SK-N-SH (cell line): ENCODE measurements around the gene SLC10A2. TPM values are rescaled to one million over a fixed set of nuclear protein-coding genes. Genes with fewer than 3 reads are reported as not detected.

ENCODE experiments used
- CTCF ChIA-PET: fragments of 300-600, 350-600 bp; formaldehyde crosslinking; extraction: SDS; loops from one replicate; lab custom pipeline; 2021; lab: Yijun Ruan, JAX
- POLR2A ChIA-PET: fragments of 350-600 bp; sonication (Branson Sonifier 250); formaldehyde crosslinking; extraction: SDS; loops from one replicate; lab custom pipeline; 2020; ENCODE audit warnings: antibody characterized with exemption, inconsistent platforms; lab: Yijun Ruan, JAX
- DNase-seq: peaks from one replicate; pipeline ENCODE4 v3.0.0; 2012
- H2AFZ ChIP-seq: fragments of 200-600 bp; sonication (generic); 2 replicates; pipeline ENCODE4 v1.8.1; 2016; ENCODE audit warnings: antibody characterized with exemption, mild to moderate bottlenecking, low read depth
- H3F3A ChIP-seq: fragments of 200-600 bp; sonication (generic); replicated peaks from 2 replicates; pipeline ENCODE3; 2016; ENCODE audit warnings: antibody characterized with exemption, mild to moderate bottlenecking; ENCODE audit not compliant: insufficient read depth
- H3K27ac ChIP-seq, 2 experiments: fragments of 200-500 bp in 1 of 2; fragments of 200-600 bp in 1 of 2; sonication (Bioruptor generic) in 1 of 2; sonication (generic), shearing (Covaris generic) in 1 of 2; 2 replicates each; pipeline versions ENCODE4 v1.5.1 to v1.6.1; 2014 to 2016; ENCODE audit warnings: low read depth in 2 of 2, inconsistent platforms in 1 of 2, low read length in 1 of 2, mild to moderate bottlenecking in 1 of 2, mixed read lengths in 1 of 2
- H3K27me3 ChIP-seq: fragments of 200-600 bp; sonication (generic), shearing (Covaris generic); 2 replicates; pipeline ENCODE4 v1.6.1; 2016; ENCODE audit warnings: mixed run types; ENCODE audit not compliant: insufficient read depth
- H3K36me3 ChIP-seq, 2 experiments: fragments of 200-500 bp in 1 of 2; fragments of 200-600 bp in 1 of 2; sonication (Bioruptor generic) in 1 of 2; sonication (generic) in 1 of 2; replicated peaks in 1 of 2; 2 replicates each; pipeline versions ENCODE3 to v1.5.1; 2014 to 2016; ENCODE audit warnings: low read length in 1 of 2, mild to moderate bottlenecking in 1 of 2; ENCODE audit not compliant: insufficient read depth in 2 of 2, control insufficient read depth in 1 of 2
- H3K4me1 ChIP-seq, 2 experiments: fragments of 200-500 bp in 1 of 2; fragments of 200-600 bp in 1 of 2; sonication (Bioruptor generic) in 1 of 2; sonication (generic), shearing (Covaris generic) in 1 of 2; 2 replicates each; pipeline versions ENCODE4 v1.5.1 to v1.6.1; 2014 to 2016; ENCODE audit warnings: low read depth in 1 of 2, low read length in 1 of 2, mixed run types in 1 of 2; ENCODE audit not compliant: insufficient read depth in 2 of 2, control insufficient read depth in 1 of 2
- H3K4me2 ChIP-seq: fragments of 200-600 bp; sonication (generic), shearing (Covaris generic); 2 replicates; pipeline ENCODE4 v1.6.1; 2017; ENCODE audit warnings: mixed run types
- H3K4me3 ChIP-seq, 2 experiments: fragments of 200-500 bp in 1 of 2; fragments of 200-600 bp in 1 of 2; sonication (Bioruptor generic) in 1 of 2; sonication (generic), shearing (Covaris generic) in 1 of 2; 2 replicates each; pipeline versions ENCODE4 v1.5.1 to v1.8.1; 2014 to 2016; ENCODE audit warnings: low read depth in 2 of 2, inconsistent platforms in 1 of 2, low read length in 1 of 2, mild to moderate bottlenecking in 1 of 2, mixed read lengths in 1 of 2, moderate library complexity in 1 of 2
- H3K79me2 ChIP-seq: fragments of 200-600 bp; sonication (generic); 2 replicates; pipeline ENCODE4 v1.8.1; 2017; ENCODE audit warnings: mild to moderate bottlenecking; ENCODE audit not compliant: insufficient read depth
- H3K9ac ChIP-seq: fragments of 200-600 bp; sonication (generic); 2 replicates; pipeline ENCODE4 v1.6.1; 2017; ENCODE audit warnings: mixed run types
- H3K9me2 ChIP-seq: fragments of 200-600 bp; sonication (generic); 2 replicates; pipeline ENCODE4 v1.6.1; 2017; ENCODE audit warnings: mixed run types
- H3K9me3 ChIP-seq: fragments of 200-600 bp; sonication (generic); 2 replicates; pipeline ENCODE4 v1.6.1; 2017; ENCODE audit warnings: mixed run types, mild to moderate bottlenecking, moderate library complexity
- H4K20me1 ChIP-seq: fragments of 200-600 bp; sonication (generic); 2 replicates; pipeline ENCODE4 v1.6.1; 2017; ENCODE audit warnings: mild to moderate bottlenecking, mixed run types; ENCODE audit not compliant: insufficient read depth
- ELF1 ChIP-seq: IDR thresholded peaks from 2 replicates; pipeline ENCODE4 v1.4.0; 2012
- EP300 ChIP-seq, 2 experiments: IDR thresholded peaks; 2 replicates each; pipeline versions ENCODE4 v1.4.0 to v1.6.1; 2012; ENCODE audit warnings: borderline replicate concordance in 1 of 2, low read depth in 1 of 2, low read length in 1 of 2
- FOSL2 ChIP-seq: IDR thresholded peaks from 2 replicates; pipeline ENCODE4 v1.4.0; 2012; ENCODE audit warnings: low read depth, mild to moderate bottlenecking, moderate library complexity, borderline replicate concordance
- FOXJ3 ChIP-seq: sonication (generic); formaldehyde crosslinking; IDR thresholded peaks from 2 replicates; pipeline ENCODE4 v1.5.1; 2020; ENCODE audit warnings: mild to moderate bottlenecking, missing genetic modification reagents
- GABPA ChIP-seq: IDR thresholded peaks from 2 replicates; pipeline ENCODE4 v1.4.0; 2012; ENCODE audit warnings: low read depth, mild to moderate bottlenecking
- GATA2 ChIP-seq: sonication (generic); formaldehyde crosslinking; IDR thresholded peaks from 2 replicates; pipeline ENCODE4 v1.5.0; 2020; ENCODE audit warnings: mild to moderate bottlenecking, missing genetic modification reagents
- IRF3 ChIP-seq: fragments of 150-350 bp; IDR thresholded peaks from 2 replicates; pipeline ENCODE4 v1.6.1; 2016; ENCODE audit warnings: mild to moderate bottlenecking, low read depth, low read length
- JUND ChIP-seq: IDR thresholded peaks from 2 replicates; pipeline ENCODE4 v1.4.0; 2012
- MEF2A ChIP-seq: IDR thresholded peaks from 2 replicates; pipeline ENCODE4 v1.4.0; 2012; ENCODE audit warnings: low read depth, borderline replicate concordance
- NFIC ChIP-seq: IDR thresholded peaks from 2 replicates; pipeline ENCODE4 v1.4.0; 2012; ENCODE audit warnings: borderline replicate concordance
- NRF1 ChIP-seq: IDR thresholded peaks from 2 replicates; pipeline ENCODE4 v1.6.1; 2012; ENCODE audit warnings: low read depth, mild to moderate bottlenecking, low read length
- POLR2AphosphoS5 ChIP-seq: IDR thresholded peaks from 2 replicates; pipeline ENCODE4 v1.6.1; 2012; ENCODE audit warnings: low read depth, low read length
- RAD21 ChIP-seq: IDR thresholded peaks from 2 replicates; pipeline ENCODE4 v1.6.1; 2012; ENCODE audit warnings: mild to moderate bottlenecking, low read length
- SIN3A ChIP-seq: IDR thresholded peaks from 2 replicates; pipeline ENCODE4 v1.6.1; 2012; ENCODE audit warnings: low read depth, mild to moderate bottlenecking, low read length, moderate library complexity, borderline replicate concordance
- SMC3 ChIP-seq: IDR thresholded peaks from 2 replicates; pipeline ENCODE4 v1.6.1; 2012; ENCODE audit warnings: low read depth, low read length, improper control_type of control experiment
- TAF1 ChIP-seq: IDR thresholded peaks from 2 replicates; pipeline ENCODE4 v1.6.1; 2012; ENCODE audit warnings: low read depth, mild to moderate bottlenecking, low read length, moderate library complexity, borderline replicate concordance
- TCF12 ChIP-seq: IDR thresholded peaks from 2 replicates; pipeline ENCODE4 v1.4.0; 2012
- TEAD4 ChIP-seq: IDR thresholded peaks from 2 replicates; pipeline ENCODE4 v1.4.0; 2012; ENCODE audit warnings: mild to moderate bottlenecking, borderline replicate concordance; ENCODE audit not compliant: insufficient read depth
- USF1 ChIP-seq: IDR thresholded peaks from 2 replicates; pipeline ENCODE4 v1.4.0; 2012; ENCODE audit warnings: low read depth, borderline replicate concordance
- USF2 ChIP-seq: fragments of 150-350 bp; IDR thresholded peaks from 2 replicates; pipeline ENCODE4 v1.6.1; 2017; ENCODE audit warnings: antibody characterized with exemption, low read length, low read depth, borderline replicate concordance
- YY1 ChIP-seq: IDR thresholded peaks from 2 replicates; pipeline ENCODE4 v1.4.0; 2012; ENCODE audit warnings: low read depth, mild to moderate bottlenecking
- ZBTB33 ChIP-seq: IDR thresholded peaks from 2 replicates; pipeline ENCODE4 v1.4.0; 2012; ENCODE audit warnings: low read depth, borderline replicate concordance
- WGBS: methylation state at CpG from one replicate; pipeline ENCODE4 v1.1.6; 2017; ENCODE audit warnings: low lambda C conversion rate; 5-methylcytosine and 5-hydroxymethylcytosine counted together
- polyA plus RNA-seq, 3 experiments: library from polyadenylated mRNA; depleted of rRNA; stranded (reverse); fragments of >200 nt; gene quantifications; 2 replicates each; pipeline ENCODE4 v1.2.3, GENCODE V29; 2012

Gene SLC10A2
- polyA plus RNA-seq, 1 of the 3 experiments (the other 2 are of a cell fraction) = not detected

GRCh38 chr13:103039183-103039582 lies 27.0 kb downstream of the SLC10A2 start:
- no peaks in the 10 kb centered on the region for H3K9me3 ChIP-seq
- no peak overlapping the region for H3K27ac ChIP-seq
- H3K27me3 ChIP-seq = no peaks in the 10 kb centered on the region
- no peaks in the 10 kb centered on the region for H3K79me2 ChIP-seq
- no peak overlapping the region for H3K9ac ChIP-seq
- H2AFZ ChIP-seq = no peak overlapping the region
- H3K9me2 ChIP-seq = no peaks in the 10 kb centered on the region
- WGBS = 3% methylated on average over 2 of the region's 2 CpGs
- H3K36me3 ChIP-seq = no peaks in the 10 kb centered on the region
- H3K4me2 ChIP-seq = no peak overlapping the region
- H3K4me1 ChIP-seq = no peaks in the 10 kb centered on the region
- DNase-seq = no peak
- TF ChIP-seq NFIC (no peak), YY1 (no peak), TAF1 (no peak), FOSL2 (no peak), ELF1 (no peak), SMC3 (no peak), GABPA (no peak)
- H4K20me1 ChIP-seq = no peaks in the 10 kb centered on the region
- H3K4me3 ChIP-seq = no peak overlapping the region
- POLR2A ChIA-PET = no interaction called here
- no peaks in the 10 kb centered on the region for H3F3A ChIP-seq
- CTCF ChIA-PET = no interaction called here

GRCh38 chr13:103036268-103036667 lies 29.9 kb downstream of the SLC10A2 start:
- no peaks in the 10 kb centered on the region for H3K36me3 ChIP-seq
- H4K20me1 ChIP-seq = no peaks in the 10 kb centered on the region
- H2AFZ ChIP-seq = no peak overlapping the region
- H3K4me1 ChIP-seq = no peaks in the 10 kb centered on the region
- no peak overlapping the region for H3K4me3 ChIP-seq
- H3F3A ChIP-seq = no peaks in the 10 kb centered on the region
- H3K27me3 ChIP-seq = no peaks in the 10 kb centered on the region
- no peaks in the 10 kb centered on the region for H3K9me3 ChIP-seq
- DNase-seq = no peak
- H3K9ac ChIP-seq = no peak overlapping the region
- H3K79me2 ChIP-seq = no peaks in the 10 kb centered on the region
- ChIA-PET POLR2A (no interaction called here), CTCF (no interaction called here)
- TF ChIP-seq NRF1 = no peak
- no peak for TF ChIP-seq USF2
- no peak for TF ChIP-seq GATA2 (CRISPR knock-in tag)
- TF ChIP-seq ZBTB33 = no peak
- TF ChIP-seq TCF12 = no peak
- TF ChIP-seq EP300 (IDR thresholded peaks at IDR 0.05; ENCODE audit: borderline replicate concordance in 1 of 2, low read depth in 1 of 2, low read length in 1 of 2) = no peak
- no peak for TF ChIP-seq TEAD4
- TF ChIP-seq FOXJ3 = no peak
- TF ChIP-seq NFIC = no peak
- TF ChIP-seq USF1 = no peak
- TF ChIP-seq SIN3A = no peak
- no peak for TF ChIP-seq YY1
- TF ChIP-seq POLR2AphosphoS5 = no peak
- TF ChIP-seq ELF1 = no peak
- TF ChIP-seq MEF2A = no peak
- no peak for TF ChIP-seq IRF3
- TF ChIP-seq JUND = no peak
- TF ChIP-seq RAD21 = no peak
- no peaks in the 10 kb centered on the region for H3K9me2 ChIP-seq
- no peak overlapping the region for H3K27ac ChIP-seq
- WGBS = 23% methylated on average over 1 of the region's 1 CpG
- no peak overlapping the region for H3K4me2 ChIP-seq
